Activated T-cell treated with anti-CD3 and anti-CD28 coated beads, Interleukin-2, amount 50 U/mL, for 72 hours (primary cell): ENCODE measurements around the gene AP1M2. TPM values are rescaled to one million over a fixed set of nuclear protein-coding genes. Genes with fewer than 3 reads are reported as not detected.
"Not testable (repeated sequence)": the region's sequence is repeated elsewhere in the genome, so short reads cannot be mapped to it uniquely, and the experiment has no call there.

Experiments
- ATAC-seq, 2 donors: fragments of 150-1000 bp; cut with Tn5 transposase; replicated peaks in 1 of 2; 2 replicates each; pipeline ENCODE4 v1.10.0; 2021; ENCODE audit warnings: moderate library complexity in 2 of 2, mild to moderate bottlenecking in 1 of 2
- DNase-seq, 2 donors: peaks; one replicate each; pipeline ENCODE4 v3.0.0; 2021 to 2022; ENCODE audit warnings: mixed read lengths in 1 of 2
- H3K27ac Mint-ChIP-seq: one replicate; pipeline ENCODE4 v1.8.0; 2022; ENCODE audit warnings: mild to moderate bottlenecking, moderate library complexity, mixed read lengths
- H3K27me3 Mint-ChIP-seq: one replicate; pipeline ENCODE4 v1.8.0; 2022; ENCODE audit warnings: low read depth, mixed read lengths
- H3K36me3 Mint-ChIP-seq, 2 donors: one replicate each; pipeline ENCODE4 v1.8.0; 2022; ENCODE audit warnings: mixed read lengths in 2 of 2, mild to moderate bottlenecking in 1 of 2; ENCODE audit not compliant: insufficient read depth in 2 of 2
- H3K4me1 Mint-ChIP-seq: one replicate; pipeline ENCODE4 v1.8.0; 2022; ENCODE audit warnings: low read depth, mixed read lengths
- H3K4me3 Mint-ChIP-seq, 2 donors: one replicate each; pipeline ENCODE4 v1.8.0; 2022; ENCODE audit warnings: mild to moderate bottlenecking in 2 of 2, mixed read lengths in 2 of 2, moderate library complexity in 2 of 2
- H3K9me3 Mint-ChIP-seq, 2 donors: one replicate each; pipeline ENCODE4 v1.8.0; 2022; ENCODE audit warnings: mixed read lengths in 2 of 2
- total RNA-seq, 2 donors: library from RNA; stranded (reverse); gene quantifications; one replicate each; pipeline ENCODE4 v1.2.3, GENCODE V29; 2022

Gene AP1M2
- total RNA-seq, 2 donors from 2014 or later, result not detected

DNA sequence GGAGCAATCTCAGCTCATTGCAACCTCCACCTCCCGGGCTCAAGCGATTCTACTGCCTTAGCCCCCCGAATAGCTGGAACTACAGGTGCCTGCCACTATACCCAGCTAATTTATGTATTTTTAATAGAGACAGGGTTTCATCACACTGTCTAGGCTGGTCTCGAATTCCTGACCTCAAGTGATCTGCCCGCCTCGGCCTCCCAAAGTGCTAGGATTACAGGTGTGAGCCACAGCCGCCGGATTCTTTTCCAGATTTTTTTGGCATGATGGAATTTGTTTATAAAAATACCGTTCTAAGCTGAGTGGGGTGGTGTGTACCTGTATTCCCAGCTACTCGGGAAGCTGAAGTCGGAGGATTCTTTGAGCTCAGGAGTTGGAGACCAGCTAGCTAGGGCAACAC, 49.4 kb downstream of the AP1M2 start:
- ATAC-seq, result no peak
- Mint-ChIP-seq H3K9me3 (no peaks in the 10 kb centered on the region), H3K27me3 (peaks cover 30% of the 10 kb centered on the region), H3K4me3 (no peak overlapping the region), H3K36me3 (no peaks in the 10 kb centered on the region), H3K4me1 (peaks cover 5% of the 10 kb centered on the region), H3K27ac (no peak overlapping the region)
- no peak for DNase-seq

DNA sequence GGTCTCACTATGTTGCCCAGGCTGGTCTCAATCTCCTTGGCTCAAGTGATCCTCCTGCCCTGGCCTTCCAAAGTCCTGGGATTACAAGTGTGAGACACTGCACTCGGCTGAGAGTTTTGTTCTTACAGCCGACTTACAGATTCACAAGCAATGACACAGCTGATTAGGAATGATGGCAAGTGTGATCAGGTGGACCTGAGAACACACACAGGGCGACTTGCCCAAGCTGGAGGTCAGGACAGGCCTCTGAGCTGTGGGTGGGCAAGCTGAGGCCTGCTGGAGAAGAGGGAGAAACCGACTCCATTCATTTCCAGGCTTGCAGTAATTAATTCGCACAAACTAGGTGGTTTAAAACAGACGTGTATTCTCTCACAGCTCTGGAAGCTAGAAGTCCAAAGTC, 51.5 kb downstream of the AP1M2 start:
- Mint-ChIP-seq H3K27ac (no peak overlapping the region), H3K27me3 (peaks cover 28% of the 10 kb centered on the region), H3K36me3 (no peaks in the 10 kb centered on the region), H3K9me3 (no peaks in the 10 kb centered on the region), H3K4me3 (no peak overlapping the region), H3K4me1 (peaks cover 8% of the 10 kb centered on the region)
- ATAC-seq (no peak), DNase-seq (no peak)

DNA sequence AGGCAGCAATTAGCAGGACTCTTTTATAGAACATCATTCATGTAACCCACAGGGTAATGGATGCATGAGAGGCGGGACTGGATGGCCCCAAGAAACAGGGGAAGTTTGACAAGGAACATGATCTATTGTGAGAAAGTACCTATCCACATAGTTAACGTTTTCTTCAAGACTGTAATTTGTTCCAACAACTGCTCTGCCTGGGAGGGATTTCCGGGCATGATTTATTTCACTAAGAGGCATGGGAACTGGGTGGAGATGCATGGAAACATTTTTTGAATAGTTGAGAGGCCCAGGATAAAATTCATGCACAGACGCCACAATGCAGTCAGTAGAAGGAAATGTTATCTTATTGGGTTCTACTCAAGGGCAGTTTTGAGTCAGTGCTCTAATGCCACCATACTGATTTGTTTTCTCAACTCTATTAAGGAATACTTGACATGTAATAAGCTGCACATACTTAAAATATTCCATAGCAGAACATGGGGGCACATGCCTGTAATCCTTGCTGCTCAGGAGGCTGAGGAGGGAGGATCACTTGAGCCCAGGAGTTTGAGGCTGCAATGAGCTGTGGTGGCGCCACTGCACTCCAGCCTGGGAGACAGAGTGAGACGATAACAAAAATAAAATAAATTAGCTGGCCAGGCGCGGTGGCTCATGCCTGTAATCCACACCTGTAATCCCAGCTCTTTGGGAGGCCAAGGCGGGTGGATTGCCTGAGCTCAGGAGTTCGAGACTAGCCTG, 53.3 kb downstream of the AP1M2 start:
- no peak overlapping the region for H3K27ac Mint-ChIP-seq
- DNase-seq (no peak), ATAC-seq (no peak)
- peaks cover 14% of the 10 kb centered on the region for H3K27me3 Mint-ChIP-seq
- peaks cover 6% of the 10 kb centered on the region for H3K4me1 Mint-ChIP-seq
- H3K36me3 Mint-ChIP-seq, result no peaks in the 10 kb centered on the region
- H3K4me3 Mint-ChIP-seq, result no peak overlapping the region
- H3K9me3 Mint-ChIP-seq, result no peaks in the 10 kb centered on the region

DNA sequence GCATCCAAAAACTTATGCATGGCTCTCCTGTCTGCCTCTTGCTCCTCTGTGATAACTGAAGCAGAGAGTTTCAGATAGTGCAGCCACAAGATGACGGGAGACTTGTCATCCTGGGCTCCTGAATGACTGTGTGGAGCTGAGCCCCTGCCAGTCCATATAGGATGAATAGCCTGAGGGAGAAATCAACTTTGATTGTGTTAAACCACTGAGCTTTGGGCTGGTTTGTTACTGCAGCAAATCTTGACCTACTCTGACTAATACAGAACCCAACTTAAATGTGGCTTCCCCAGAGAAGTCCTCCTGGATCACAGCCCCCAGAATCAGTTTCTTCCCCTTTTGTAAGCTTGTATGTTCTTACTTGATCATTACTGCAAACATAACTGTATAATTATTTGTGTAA, 54.7 kb downstream of the AP1M2 start:
- Mint-ChIP-seq H3K36me3 (no peaks in the 10 kb centered on the region), H3K27ac (no peak overlapping the region), H3K4me1 (peaks cover 4% of the 10 kb centered on the region), H3K27me3 (peaks cover 5% of the 10 kb centered on the region), H3K9me3 (no peaks in the 10 kb centered on the region), H3K4me3 (no peak overlapping the region)
- no peak for DNase-seq
- ATAC-seq, result no peak

DNA sequence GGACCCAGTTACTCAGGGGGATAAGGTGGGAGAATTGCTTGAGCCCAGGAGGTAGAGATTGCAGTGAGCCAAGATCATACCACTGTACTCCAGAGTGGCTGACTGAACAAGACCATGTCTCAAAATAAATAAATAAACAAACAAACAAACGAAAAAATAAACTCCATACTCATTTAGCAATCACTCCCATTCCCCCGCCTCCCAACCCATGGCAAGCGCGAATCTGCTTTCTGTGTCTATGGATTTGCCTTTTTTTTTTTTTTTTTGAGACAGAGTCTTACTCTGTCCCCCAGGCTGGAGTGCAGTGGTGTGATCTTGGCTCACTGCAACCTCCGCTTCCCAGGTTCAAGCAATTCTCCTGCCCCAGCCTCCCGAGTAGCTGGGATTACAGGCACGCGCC, 60.2 kb downstream of the AP1M2 start:
- not testable (repeated sequence) for H3K4me3 Mint-ChIP-seq, DNase-seq, H3K4me1 Mint-ChIP-seq, H3K36me3 Mint-ChIP-seq, ATAC-seq, H3K27me3 Mint-ChIP-seq, H3K27ac Mint-ChIP-seq, H3K9me3 Mint-ChIP-seq

DNA sequence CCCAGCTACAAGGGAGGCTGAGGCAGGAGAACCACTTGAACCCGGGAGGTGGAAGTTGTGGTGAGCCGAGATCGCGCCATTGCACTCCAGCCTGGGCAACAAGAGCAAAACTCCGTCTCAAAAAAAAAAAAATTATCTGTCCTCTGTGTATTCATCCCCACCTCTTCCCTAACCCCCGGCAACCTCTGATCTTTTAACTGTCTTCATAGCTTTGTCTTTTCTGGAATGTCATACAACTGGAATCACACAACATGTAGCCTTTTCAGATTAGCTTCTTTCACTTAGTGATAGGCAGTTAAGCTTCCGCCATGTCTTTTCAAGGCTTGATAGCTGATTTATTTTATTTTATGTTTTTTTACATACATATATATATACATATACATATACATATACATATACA, 61.5 kb downstream of the AP1M2 start:
- DNase-seq, result no peak
- Mint-ChIP-seq H3K36me3 (no peaks in the 10 kb centered on the region), H3K9me3 (no peaks in the 10 kb centered on the region), H3K27me3 (no peaks in the 10 kb centered on the region), H3K4me1 (no peaks in the 10 kb centered on the region), H3K27ac (no peak overlapping the region), H3K4me3 (no peak overlapping the region)
- no peak for ATAC-seq

DNA sequence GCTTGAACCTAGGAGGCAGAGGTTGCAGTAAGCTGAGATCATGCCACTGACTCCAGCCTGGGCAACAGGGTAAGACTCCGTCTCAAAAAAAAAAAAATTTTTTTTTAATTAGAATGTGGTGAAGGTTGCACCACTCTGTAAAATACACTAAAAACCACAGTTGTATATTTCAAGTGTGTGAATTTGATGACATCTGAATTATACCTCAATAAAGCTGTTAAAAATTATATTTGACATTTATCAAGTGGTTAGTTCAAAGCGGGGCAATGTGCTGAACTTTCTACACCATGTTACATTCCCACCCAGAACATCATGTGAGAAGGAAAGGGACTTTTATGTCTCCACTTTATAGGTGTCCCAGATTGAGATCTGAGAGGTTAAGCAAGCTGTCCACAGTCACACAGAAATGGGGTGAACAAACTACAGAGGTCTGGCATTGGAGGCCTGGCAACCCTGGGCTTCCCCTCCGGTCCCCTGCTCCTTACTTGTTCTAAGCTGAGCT, 63.9 kb downstream of the AP1M2 start:
- Mint-ChIP-seq H3K27ac (no peak overlapping the region), H3K36me3 (no peaks in the 10 kb centered on the region), H3K4me3 (no peak overlapping the region), H3K27me3 (peaks cover 20% of the 10 kb centered on the region), H3K4me1 (peaks cover 11% of the 10 kb centered on the region), H3K9me3 (no peaks in the 10 kb centered on the region)
- no peak for ATAC-seq
- DNase-seq, result no peak

Other genes starting within 250 kb of the AP1M2 start
- 100 to 1,000 TPM; 163 to 183 TPM for gene ICAM3, start 247.7 kb downstream of the AP1M2 start, total RNA-seq
- 100 to 1,000 TPM; 174 to 222 TPM for gene TYK2, start 206.7 kb downstream of the AP1M2 start, total RNA-seq
- 100 to 1,000 TPM; 128 to 137 TPM for gene CDC37, start 183.8 kb downstream of the AP1M2 start, total RNA-seq
- gene PDE4A, start 166.8 kb downstream of the AP1M2 start, total RNA-seq, result 10 to 100 TPM; 21.8 to 36.8 TPM
- gene KEAP1, start 84.0 kb downstream of the AP1M2 start, total RNA-seq, result 10 to 100 TPM; 65.2 to 70.7 TPM
- 1 to 10 TPM in 1 of 2 donors, under 1 TPM in 1; 0.19 to 1.8 TPM for gene S1PR5, start 69.9 kb downstream of the AP1M2 start, total RNA-seq
- gene ATG4D, start 43.4 kb downstream of the AP1M2 start, total RNA-seq, result 10 to 100 TPM; 35.4 to 37.0 TPM
- gene KRI1, start 21.3 kb downstream of the AP1M2 start, total RNA-seq, result 10 to 100 TPM; 48.4 to 61.7 TPM
- 10 to 100 TPM; 69.6 to 72.8 TPM for gene CDKN2D, start 18.3 kb downstream of the AP1M2 start, total RNA-seq
- 100 to 1,000 TPM; 131 to 148 TPM for gene SLC44A2, start 38.2 kb upstream of the AP1M2 start, total RNA-seq
- gene ILF3, start 67.0 kb upstream of the AP1M2 start, total RNA-seq, result 100 to 1,000 TPM; 297 to 311 TPM
- gene QTRT1, start 114.1 kb upstream of the AP1M2 start, total RNA-seq, result 10 to 100 TPM; 48.9 to 49.5 TPM
- gene DNM2, start 130.8 kb upstream of the AP1M2 start, total RNA-seq, result 100 to 1,000 TPM; 241 to 266 TPM
- gene TMED1, start 248.9 kb upstream of the AP1M2 start, total RNA-seq, result 10 to 100 TPM; 19.6 to 21.1 TPM